Measurements from ENCODE around the gene CDC42SE2.
"Not testable (repeated sequence)": the region's sequence is repeated elsewhere in the genome, so short reads cannot be mapped to it uniquely, and the experiment has no call there.

Gene CDC42SE2

DNA sequence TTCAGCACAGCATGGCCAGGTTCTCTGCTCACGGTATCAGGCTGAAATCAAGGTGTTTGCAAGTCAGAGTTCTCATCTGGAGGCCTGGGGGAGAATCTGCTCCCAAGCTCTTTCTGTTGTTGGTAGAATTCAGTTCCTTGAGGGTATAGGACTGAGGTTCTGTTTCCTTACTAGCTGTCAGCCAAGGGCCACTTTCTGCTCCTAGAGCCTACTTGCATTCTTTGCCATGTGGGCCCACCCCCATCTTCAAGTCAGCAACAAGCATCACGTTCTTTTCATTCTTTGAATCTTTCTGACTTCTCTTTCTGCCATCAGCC lies 7.4 kb upstream of the CDC42SE2 start:
- Histone ChIP-seq H3K4me1 (ENCODE audit: control insufficient read depth, insufficient read depth, low read length) (no peaks in the 10 kb centered on the region), H3K27ac (ENCODE audit: low read depth, low read length) (no peak overlapping the region), H3K4me3 (ENCODE audit: low read length) (no peak overlapping the region), H3K36me3 (ENCODE audit: control insufficient read depth, insufficient read depth, low read length) (no peaks in the 10 kb centered on the region), H3K27me3 (ENCODE audit: control insufficient read depth, insufficient read depth, low read length) (no peaks in the 10 kb centered on the region), H3K9ac (ENCODE audit: low read length) (no peak overlapping the region)

- no peak overlapping the region for H3K27ac ChIP-seq (ENCODE audit: low read depth, low read length)
- H3K9ac ChIP-seq (ENCODE audit: low read length) = no peak overlapping the region
- H3K4me3 ChIP-seq (ENCODE audit: low read length) = no peak overlapping the region
- H3K27me3 ChIP-seq (ENCODE audit: control insufficient read depth, insufficient read depth, low read length) = no peaks in the 10 kb centered on the region
- H3K36me3 ChIP-seq (ENCODE audit: control insufficient read depth, insufficient read depth, low read length) = no peaks in the 10 kb centered on the region
- peaks cover 4% of the 10 kb centered on the region for H3K4me1 ChIP-seq (ENCODE audit: control insufficient read depth, insufficient read depth, low read length)
These were observed 5.1 kb upstream of the CDC42SE2 start for GRCh38 chr5:131258733-131259132.

GRCh38 chr5:131259326-131259725 lies 4.5 kb upstream of the CDC42SE2 start:
- Histone ChIP-seq H3K27me3 (ENCODE audit: control insufficient read depth, insufficient read depth, low read length) (no peaks in the 10 kb centered on the region), H3K4me3 (ENCODE audit: low read length) (no peak overlapping the region), H3K27ac (ENCODE audit: low read depth, low read length) (no peak overlapping the region), H3K9ac (ENCODE audit: low read length) (no peak overlapping the region), H3K4me1 (ENCODE audit: control insufficient read depth, insufficient read depth, low read length) (peaks cover 4% of the 10 kb centered on the region), H3K36me3 (ENCODE audit: control insufficient read depth, insufficient read depth, low read length) (peaks cover 2% of the 10 kb centered on the region)

DNA sequence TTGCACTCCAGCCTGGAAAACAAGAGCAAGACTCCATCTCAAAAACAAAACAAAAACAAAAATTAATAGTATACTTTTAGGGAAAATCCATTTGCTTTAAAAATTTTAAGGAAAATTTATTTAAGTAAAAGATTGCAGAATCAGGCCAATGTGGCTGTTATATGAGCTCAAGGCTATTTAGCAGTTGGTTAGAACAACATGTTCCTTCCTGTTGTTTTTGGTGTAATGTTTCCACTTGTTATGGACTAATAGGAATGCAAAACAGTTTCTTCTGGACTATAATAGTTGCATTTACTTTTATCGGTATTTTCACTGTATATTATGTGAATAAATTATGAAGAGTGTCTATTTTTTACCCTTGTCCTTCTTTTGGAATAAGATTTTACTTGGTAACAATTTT lies 3.0 kb upstream of the CDC42SE2 start:
- no peak overlapping the region for H3K4me3 ChIP-seq (ENCODE audit: low read length)
- peaks cover 2% of the 10 kb centered on the region for H3K36me3 ChIP-seq (ENCODE audit: control insufficient read depth, insufficient read depth, low read length)
- H3K9ac ChIP-seq (ENCODE audit: low read length) = no peak overlapping the region
- peaks cover 8% of the 10 kb centered on the region for H3K4me1 ChIP-seq (ENCODE audit: control insufficient read depth, insufficient read depth, low read length)
- no peaks in the 10 kb centered on the region for H3K27me3 ChIP-seq (ENCODE audit: control insufficient read depth, insufficient read depth, low read length)
- no peak overlapping the region for H3K27ac ChIP-seq (ENCODE audit: low read depth, low read length)

- peaks cover 2% of the 10 kb centered on the region for H3K36me3 ChIP-seq (ENCODE audit: control insufficient read depth, insufficient read depth, low read length)
- no peak overlapping the region for H3K4me3 ChIP-seq (ENCODE audit: low read length)
- H3K4me1 ChIP-seq (ENCODE audit: control insufficient read depth, insufficient read depth, low read length) = peaks cover 8% of the 10 kb centered on the region
- no peaks in the 10 kb centered on the region for H3K27me3 ChIP-seq (ENCODE audit: control insufficient read depth, insufficient read depth, low read length)
- no peak overlapping the region for H3K9ac ChIP-seq (ENCODE audit: low read length)
- no peak overlapping the region for H3K27ac ChIP-seq (ENCODE audit: low read depth, low read length)
These were observed 2.4 kb upstream of the CDC42SE2 start for GRCh38 chr5:131261483-131261882.

- peaks cover 8% of the 10 kb centered on the region for H3K4me1 ChIP-seq (ENCODE audit: control insufficient read depth, insufficient read depth, low read length)
- H3K9ac ChIP-seq (ENCODE audit: low read length) = peak overlapping the region; percentile 66
- no peak overlapping the region for H3K27ac ChIP-seq (ENCODE audit: low read depth, low read length)
- peaks cover 2% of the 10 kb centered on the region for H3K36me3 ChIP-seq (ENCODE audit: control insufficient read depth, insufficient read depth, low read length)
- no peaks in the 10 kb centered on the region for H3K27me3 ChIP-seq (ENCODE audit: control insufficient read depth, insufficient read depth, low read length)
- peak overlapping the region; percentile 75 for H3K4me3 ChIP-seq (ENCODE audit: low read length)
These were observed 806 bp upstream of the CDC42SE2 start for GRCh38 chr5:131262953-131263541.

DNA sequence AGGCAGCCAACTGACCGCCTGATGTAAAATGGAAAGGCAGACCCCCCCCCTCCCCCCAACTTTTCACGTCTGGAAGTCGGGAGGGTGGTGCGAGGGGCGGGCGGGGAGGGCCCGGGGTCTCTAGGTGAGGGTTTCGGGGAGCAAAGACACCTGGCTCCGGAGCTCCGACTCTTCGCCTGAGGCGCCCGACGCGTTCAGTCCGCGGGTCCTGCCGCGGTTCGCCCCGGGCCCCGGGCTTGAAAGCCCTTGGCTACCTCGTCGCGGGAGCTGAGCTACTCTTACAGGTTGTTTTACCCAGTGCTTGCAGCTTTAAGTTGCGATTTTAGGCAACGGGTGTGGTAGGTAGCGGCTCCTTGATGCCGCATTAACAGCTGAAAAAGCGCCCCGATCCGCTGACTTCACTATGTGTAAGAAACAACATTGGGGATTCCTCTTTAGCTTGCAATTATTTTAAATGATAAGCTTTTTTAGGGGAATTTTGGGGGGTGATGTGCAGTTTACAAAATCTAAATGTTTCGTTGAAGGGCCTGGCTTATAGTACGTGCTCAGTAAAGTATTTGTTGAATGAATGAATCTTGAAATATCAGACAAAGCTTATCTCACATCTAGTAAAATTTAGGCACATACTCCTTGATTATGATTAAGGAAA lies 722 bp downstream of the CDC42SE2 start:
- H3K27ac ChIP-seq (ENCODE audit: low read depth, low read length) = peak overlapping the region; percentile 83
- peak overlapping the region; percentile 95 for H3K9ac ChIP-seq (ENCODE audit: low read length)
- peaks cover 8% of the 10 kb centered on the region for H3K4me1 ChIP-seq (ENCODE audit: control insufficient read depth, insufficient read depth, low read length)
- H3K4me3 ChIP-seq (ENCODE audit: low read length) = peak overlapping the region; percentile 100
- H3K36me3 ChIP-seq (ENCODE audit: control insufficient read depth, insufficient read depth, low read length) = peaks cover 2% of the 10 kb centered on the region
- H3K27me3 ChIP-seq (ENCODE audit: control insufficient read depth, insufficient read depth, low read length) = no peaks in the 10 kb centered on the region

DNA sequence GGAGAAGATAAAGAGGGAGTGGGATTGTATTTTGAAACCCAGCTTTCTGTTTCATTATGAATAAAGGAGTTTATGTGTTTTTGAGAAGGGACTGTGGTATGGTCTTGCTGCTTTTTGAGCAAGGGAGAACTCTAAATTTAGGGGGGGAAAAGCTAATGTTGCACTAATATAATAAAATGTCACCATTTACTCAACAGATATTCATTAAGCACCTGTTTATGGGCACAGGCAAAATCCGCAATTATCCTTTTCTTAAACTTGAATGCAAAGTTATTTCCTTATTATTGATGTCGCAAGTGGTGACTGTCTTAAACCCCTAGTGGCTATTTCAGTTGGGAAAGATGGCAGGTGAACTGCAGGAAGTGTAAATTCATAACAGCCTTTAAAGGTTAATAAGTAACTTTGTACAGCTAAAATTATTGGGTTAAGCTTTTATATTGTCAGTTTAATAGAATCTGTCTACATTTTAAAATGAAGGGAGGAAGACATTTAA lies 1.5 kb downstream of the CDC42SE2 start:
- no peak overlapping the region for H3K27ac ChIP-seq (ENCODE audit: low read depth, low read length)
- peaks cover 8% of the 10 kb centered on the region for H3K4me1 ChIP-seq (ENCODE audit: control insufficient read depth, insufficient read depth, low read length)
- peak overlapping the region; percentile 100 for H3K4me3 ChIP-seq (ENCODE audit: low read length)
- no peak overlapping the region for H3K9ac ChIP-seq (ENCODE audit: low read length)
- peaks cover 2% of the 10 kb centered on the region for H3K36me3 ChIP-seq (ENCODE audit: control insufficient read depth, insufficient read depth, low read length)
- no peaks in the 10 kb centered on the region for H3K27me3 ChIP-seq (ENCODE audit: control insufficient read depth, insufficient read depth, low read length)

GRCh38 chr5:131266370-131267060 lies 2.7 kb downstream of the CDC42SE2 start:
- H3K36me3 ChIP-seq (ENCODE audit: control insufficient read depth, insufficient read depth, low read length) = peaks cover 2% of the 10 kb centered on the region
- no peak overlapping the region for H3K27ac ChIP-seq (ENCODE audit: low read depth, low read length)
- no peaks in the 10 kb centered on the region for H3K27me3 ChIP-seq (ENCODE audit: control insufficient read depth, insufficient read depth, low read length)
- H3K9ac ChIP-seq (ENCODE audit: low read length) = no peak overlapping the region
- no peak overlapping the region for H3K4me3 ChIP-seq (ENCODE audit: low read length)
- peaks cover 8% of the 10 kb centered on the region for H3K4me1 ChIP-seq (ENCODE audit: control insufficient read depth, insufficient read depth, low read length)

DNA sequence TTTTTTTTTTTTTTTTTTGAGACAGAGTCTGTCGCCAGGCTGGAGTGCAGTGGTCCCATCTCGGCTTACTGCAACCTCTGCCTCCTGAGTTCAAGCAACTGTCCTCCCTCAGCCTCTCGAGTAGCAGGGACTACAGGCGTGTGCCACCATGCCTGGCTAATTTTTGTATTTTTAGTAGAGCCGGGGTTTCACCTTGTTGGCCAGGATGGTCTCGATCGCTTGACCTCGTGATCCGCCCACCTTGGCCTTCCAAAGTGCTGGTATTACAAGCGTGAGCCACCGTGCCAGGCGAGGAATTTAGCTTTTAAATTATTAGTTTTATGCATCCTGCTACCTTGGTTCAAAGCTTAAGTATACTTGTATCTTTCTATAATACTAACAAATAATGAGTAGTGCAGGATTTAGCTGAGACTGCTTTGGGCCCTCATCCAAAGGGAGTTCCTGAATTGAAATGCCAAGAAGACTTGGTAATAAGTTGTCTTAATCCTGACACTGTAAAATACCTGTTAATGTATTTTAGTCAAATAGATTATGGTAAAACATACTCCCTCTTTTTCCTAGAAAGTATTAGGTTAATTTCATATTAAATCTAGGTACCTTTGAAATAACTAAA lies 5.0 kb downstream of the CDC42SE2 start:
- Histone ChIP-seq H3K36me3 (ENCODE audit: control insufficient read depth, insufficient read depth, low read length) (peaks cover 2% of the 10 kb centered on the region), H3K9ac (ENCODE audit: low read length) (no peak overlapping the region), H3K4me3 (ENCODE audit: low read length) (no peak overlapping the region), H3K27me3 (ENCODE audit: control insufficient read depth, insufficient read depth, low read length) (no peaks in the 10 kb centered on the region), H3K4me1 (ENCODE audit: control insufficient read depth, insufficient read depth, low read length) (peaks cover 4% of the 10 kb centered on the region), H3K27ac (ENCODE audit: low read depth, low read length) (no peak overlapping the region)

DNA sequence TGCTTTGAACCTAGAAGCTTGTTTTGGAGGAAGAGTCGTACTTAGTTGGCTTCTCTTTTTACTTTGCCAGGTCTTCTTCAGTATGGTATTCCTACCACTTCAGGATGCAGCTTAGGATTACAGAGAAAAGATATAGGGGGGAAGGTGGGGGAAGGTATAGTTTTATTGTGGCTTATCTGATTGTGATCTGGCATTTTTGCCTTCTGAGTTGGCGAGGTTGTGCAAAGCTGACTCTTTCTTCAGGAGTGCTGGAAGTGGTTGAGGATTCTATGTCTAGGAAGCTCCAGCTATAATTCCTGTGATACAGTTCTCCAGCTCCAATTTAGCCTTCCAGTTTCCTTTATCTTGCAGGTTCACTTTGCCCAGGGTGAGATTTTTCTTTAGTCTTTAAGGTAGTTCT lies 7.0 kb downstream of the CDC42SE2 start:
- peak overlapping the region; percentile 8 for H3K4me3 ChIP-seq (ENCODE audit: low read length)
- H3K27me3 ChIP-seq (ENCODE audit: control insufficient read depth, insufficient read depth, low read length) = no peaks in the 10 kb centered on the region
- H3K9ac ChIP-seq (ENCODE audit: low read length) = no peak overlapping the region
- H3K36me3 ChIP-seq (ENCODE audit: control insufficient read depth, insufficient read depth, low read length) = no peaks in the 10 kb centered on the region
- no peak overlapping the region for H3K27ac ChIP-seq (ENCODE audit: low read depth, low read length)
- H3K4me1 ChIP-seq (ENCODE audit: control insufficient read depth, insufficient read depth, low read length) = no peaks in the 10 kb centered on the region

DNA sequence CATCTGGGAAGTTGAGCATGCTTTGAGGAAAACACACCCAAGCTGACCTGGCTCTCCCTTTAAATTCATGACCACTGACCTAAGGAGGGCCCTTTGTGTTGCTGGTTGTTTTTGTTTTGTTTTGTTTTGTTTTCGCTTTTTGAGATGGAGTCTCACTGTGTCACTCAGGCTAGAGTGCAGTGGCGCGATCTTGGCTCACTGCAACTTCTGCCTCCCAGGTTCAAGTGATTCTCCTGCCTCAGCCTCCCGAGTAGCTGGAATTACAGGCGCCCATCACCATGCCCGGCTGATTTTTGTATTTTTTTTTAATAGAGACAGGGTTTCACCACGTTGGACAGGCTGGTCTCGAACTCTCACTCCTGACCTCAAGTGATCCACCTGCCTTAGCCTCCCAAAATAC lies 8.0 kb downstream of the CDC42SE2 start:
- H3K9ac ChIP-seq (ENCODE audit: low read length); H3K4me1 ChIP-seq (ENCODE audit: control insufficient read depth, insufficient read depth, low read length); H3K27me3 ChIP-seq (ENCODE audit: control insufficient read depth, insufficient read depth, low read length); H3K4me3 ChIP-seq (ENCODE audit: low read length); H3K36me3 ChIP-seq (ENCODE audit: control insufficient read depth, insufficient read depth, low read length); H3K27ac ChIP-seq (ENCODE audit: low read depth, low read length): not testable (repeated sequence)
